Right lobe of liver (tissue), 6 donors: ENCODE data around the gene MLH1. TPM values are rescaled to one million over a fixed set of nuclear protein-coding genes. Genes with fewer than 3 reads are reported as not detected.

Source experiments
- ATAC-seq, 4 donors: fragments of 200-7000 bp; cut with Tn5 transposase; one replicate each; pipeline ENCODE4 v1.9.1; 2020; ENCODE audit warnings: mild to moderate bottlenecking in 4 of 4, moderate library complexity in 4 of 4
- DNase-seq, 3 donors: peaks; one replicate each; pipeline ENCODE4 v3.0.0-alpha.2; 2020
- H3K27ac ChIP-seq, 3 donors: fragments of 200-600 bp; one replicate each; pipeline ENCODE4 v1.8.0; 2022
- H3K27me3 ChIP-seq, 2 donors: fragments of 200-600 bp; one replicate each; pipeline ENCODE4 v1.8.0; 2022
- H3K36me3 ChIP-seq, 4 donors: fragments of 200-600 bp; sonication (generic) in 1 of 4; one replicate each; pipeline versions ENCODE4 v1.5.1 to v1.8.0; 2017 to 2022; ENCODE audit warnings: control low read depth in 1 of 4
- H3K4me1 ChIP-seq, 4 donors: fragments of 200-600 bp; sonication (generic) in 1 of 4; one replicate each; pipeline versions ENCODE4 v1.5.1 to v1.8.0; 2017 to 2022; ENCODE audit warnings: control low read depth in 1 of 4
- H3K4me3 ChIP-seq, 3 donors: fragments of 200-600 bp; one replicate each; pipeline ENCODE4 v1.8.0; 2022
- H3K9me3 ChIP-seq, 4 donors: fragments of 200-600 bp; sonication (generic) in 1 of 4; one replicate each; pipeline versions ENCODE4 v1.5.1 to v1.8.0; 2017 to 2022; ENCODE audit warnings: control low read depth in 1 of 4
- POLR2A ChIP-seq: fragments of 450-650 bp; IDR thresholded peaks from one replicate; pipeline ENCODE4 v1.6.1; 2017; ENCODE audit warnings: antibody characterized with exemption, mild to moderate bottlenecking
- WGBS: methylation state at CpG from one replicate; pipeline ENCODE4 v1.1.6; 2018; ENCODE audit warnings: low coverage, low lambda C conversion rate; ENCODE audit not compliant: insufficient coverage; ENCODE audit errors: missing lambda C conversion rate; 5-methylcytosine and 5-hydroxymethylcytosine counted together
- intact Hi-C, 2 donors: fragments of 100-400 bp; cut with DNase I; formaldehyde crosslinking; loops; one replicate each; pipeline versions ENCODE4 v1.11.2 to v1.14.1; 2022
- total RNA-seq, 6 experiments: library from RNA; depleted of rRNA in 2 of 6; stranded (reverse); fragments of >200 nt in 2 of 6; fragmentation: NEBNext Ultra II Directional in 3 of 6; extraction: Animal tissue kit (Norgen Biotek cat#: 25700) in 3 of 6; gene quantifications; one replicate each; pipeline versions ENCODE4 v1.1.0 to v1.2.4, GENCODE V29; 2016 to 2023
- TF ChIP-seq, protein P1 (sequence below), 4 donors: fragments of 200-600 bp in 3 of 4; fragments of 450-650 bp in 1 of 4; IDR thresholded peaks; one replicate each; pipeline versions ENCODE4 v1.5.1 to v1.8.0; 2016 to 2022; ENCODE audit warnings: antibody characterized with exemption in 4 of 4, mild to moderate bottlenecking in 2 of 4
- donor health status: DM: no; HTN: yes; CAD: no.
- donor health status: DM: no; HTN: no; CAD: no.
- donor health status: DM: no; HTN: no; CAD: no.
- donor health status: DM: no; HTN: yes; CAD: no.
- donor health status: DM: no; HTN: yes; CAD: no.

MLH1 gene
- total RNA-seq, 6 experiments from 2014 or later, result 13.1 to 23.2 (median 15.3) TPM

DNA sequence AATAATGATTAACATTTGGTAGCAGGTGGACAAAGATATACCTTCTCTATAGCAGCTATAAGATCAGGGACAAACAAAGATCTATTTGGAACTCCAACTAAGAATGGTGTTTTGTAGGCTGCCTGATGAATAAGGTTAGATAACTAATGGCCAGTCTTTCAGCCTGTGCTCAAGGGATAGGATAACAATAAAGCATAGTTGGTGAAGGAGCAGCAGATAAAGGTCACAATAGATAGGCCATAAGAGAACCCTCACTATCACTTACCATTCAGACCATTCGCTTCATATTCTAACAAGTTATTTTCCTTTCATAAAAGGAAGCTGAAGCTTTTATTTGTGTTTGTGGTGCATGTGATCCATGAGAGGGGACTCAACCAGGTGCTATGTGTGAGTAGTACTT is 20.2 kb upstream of the MLH1 start:
- Histone ChIP-seq H3K4me3 (no peak overlapping the region), H3K27me3 (no peaks in the 10 kb centered on the region), H3K9me3 (no peaks in the 10 kb centered on the region), H3K27ac (no peak overlapping the region), H3K4me1 (no peaks in the 10 kb centered on the region), H3K36me3 (no peaks in the 10 kb centered on the region)
- TF ChIP-seq, protein P1, sequence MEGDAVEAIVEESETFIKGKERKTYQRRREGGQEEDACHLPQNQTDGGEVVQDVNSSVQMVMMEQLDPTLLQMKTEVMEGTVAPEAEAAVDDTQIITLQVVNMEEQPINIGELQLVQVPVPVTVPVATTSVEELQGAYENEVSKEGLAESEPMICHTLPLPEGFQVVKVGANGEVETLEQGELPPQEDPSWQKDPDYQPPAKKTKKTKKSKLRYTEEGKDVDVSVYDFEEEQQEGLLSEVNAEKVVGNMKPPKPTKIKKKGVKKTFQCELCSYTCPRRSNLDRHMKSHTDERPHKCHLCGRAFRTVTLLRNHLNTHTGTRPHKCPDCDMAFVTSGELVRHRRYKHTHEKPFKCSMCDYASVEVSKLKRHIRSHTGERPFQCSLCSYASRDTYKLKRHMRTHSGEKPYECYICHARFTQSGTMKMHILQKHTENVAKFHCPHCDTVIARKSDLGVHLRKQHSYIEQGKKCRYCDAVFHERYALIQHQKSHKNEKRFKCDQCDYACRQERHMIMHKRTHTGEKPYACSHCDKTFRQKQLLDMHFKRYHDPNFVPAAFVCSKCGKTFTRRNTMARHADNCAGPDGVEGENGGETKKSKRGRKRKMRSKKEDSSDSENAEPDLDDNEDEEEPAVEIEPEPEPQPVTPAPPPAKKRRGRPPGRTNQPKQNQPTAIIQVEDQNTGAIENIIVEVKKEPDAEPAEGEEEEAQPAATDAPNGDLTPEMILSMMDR (IDR thresholded peaks at IDR 0.05), result no peak
- TF ChIP-seq POLR2A, result no peak
- WGBS, result 100% methylated on average over 1 of the region's 1 CpG
- intact Hi-C loops, result no loop called here
- no peak for ATAC-seq
- DNase-seq, result no peak

DNA sequence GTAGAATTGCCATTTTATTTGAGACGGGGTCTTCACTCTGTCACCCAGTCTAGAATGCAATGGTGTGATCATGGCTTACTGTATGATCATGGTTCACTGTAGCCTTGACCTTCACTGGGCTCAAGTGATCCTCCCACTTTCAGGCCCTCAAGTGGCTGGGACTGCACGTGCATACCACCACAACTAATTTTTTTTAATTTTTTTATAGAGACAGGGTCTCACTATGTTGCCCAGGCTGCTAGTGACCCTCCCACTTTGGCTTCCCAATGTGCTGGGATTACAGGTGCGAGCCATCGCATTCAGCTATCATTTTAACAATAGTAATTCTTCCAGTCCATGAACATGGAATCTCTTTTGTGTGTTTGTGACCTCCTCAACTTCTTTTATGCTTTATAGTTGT is 12.3 kb upstream of the MLH1 start:
- no peak for TF ChIP-seq POLR2A
- TF ChIP-seq, protein P1 (IDR thresholded peaks at IDR 0.05), result no peak
- Histone ChIP-seq H3K27ac (no peak overlapping the region), H3K9me3 (no peaks in the 10 kb centered on the region), H3K4me3 (no peak overlapping the region), H3K27me3 (no peaks in the 10 kb centered on the region), H3K4me1 (no peaks in the 10 kb centered on the region), H3K36me3 (peaks cover 5 to 24% (median 15%) of the 10 kb centered on the region in 4 donors)
- 91% methylated on average over 3 of the region's 4 CpGs for WGBS
- intact Hi-C loops, result no loop called here
- no peak for ATAC-seq
- DNase-seq, result no peak

DNA sequence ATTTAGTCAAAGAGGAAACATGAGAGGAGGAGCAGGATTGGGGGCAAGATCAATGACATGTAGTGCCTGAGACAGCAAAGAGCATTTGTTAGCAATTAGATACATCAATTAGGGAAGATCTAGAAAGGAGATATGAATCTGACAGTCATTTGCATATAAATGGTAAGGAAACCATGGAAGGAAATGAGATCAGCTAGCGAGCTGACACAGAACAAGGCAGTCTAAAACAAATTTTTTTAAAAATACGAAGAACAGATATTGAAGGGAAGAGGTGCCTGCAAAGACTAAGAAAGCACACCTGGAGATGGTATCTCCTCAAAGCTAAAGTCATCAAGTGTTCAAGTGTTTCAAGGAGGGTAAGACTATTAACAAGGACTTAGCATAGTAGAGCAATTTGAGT is 5.0 kb upstream of the MLH1 start:
- intact Hi-C loops, result no loop called here
- ATAC-seq (no peak), DNase-seq (no peak)
- TF ChIP-seq, protein P1 (IDR thresholded peaks at IDR 0.05), result no peak
- TF ChIP-seq POLR2A, result no peak
- Histone ChIP-seq H3K27me3 (no peaks in the 10 kb centered on the region), H3K27ac (no peak overlapping the region), H3K4me3 (no peak overlapping the region), H3K9me3 (no peaks in the 10 kb centered on the region), H3K36me3 (peaks cover 5 to 30% (median 19%) of the 10 kb centered on the region in 4 donors), H3K4me1 (peaks cover 0 to 27% (median 9%) of the 10 kb centered on the region in 4 donors)
- WGBS, result 52% methylated on average over 2 of the region's 2 CpGs

DNA sequence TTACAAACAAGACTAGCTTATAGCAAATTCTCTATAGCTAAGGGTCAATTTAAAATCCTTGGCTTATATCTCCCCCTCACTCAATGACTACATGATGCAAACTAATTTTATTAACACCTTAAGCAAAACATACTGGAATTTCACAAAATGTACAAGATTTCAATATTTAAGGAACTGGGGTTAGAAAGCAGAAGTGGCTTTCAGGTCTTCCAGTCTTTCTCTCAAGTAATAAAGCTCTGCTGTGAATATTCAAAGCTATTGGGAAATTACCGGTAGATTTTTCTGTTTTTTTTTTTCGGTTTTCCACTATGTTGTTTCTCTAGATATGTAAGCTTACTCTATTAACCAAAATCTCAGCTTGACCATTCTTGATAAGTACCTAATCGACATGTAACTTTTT is 4.3 kb upstream of the MLH1 start:
- Histone ChIP-seq H3K27ac (no peak overlapping the region), H3K36me3 (peaks cover 5 to 30% (median 14%) of the 10 kb centered on the region in 4 donors), H3K27me3 (no peaks in the 10 kb centered on the region), H3K4me3 (no peak overlapping the region), H3K9me3 (no peaks in the 10 kb centered on the region), H3K4me1 (peaks cover 0 to 27% (median 9%) of the 10 kb centered on the region in 4 donors)
- TF ChIP-seq POLR2A, result no peak
- TF ChIP-seq, protein P1 (IDR thresholded peaks at IDR 0.05), result no peak
- ATAC-seq (no peak), DNase-seq (no peak)
- 83% methylated on average over 3 of the region's 3 CpGs for WGBS
- intact Hi-C loops, result no loop called here

DNA sequence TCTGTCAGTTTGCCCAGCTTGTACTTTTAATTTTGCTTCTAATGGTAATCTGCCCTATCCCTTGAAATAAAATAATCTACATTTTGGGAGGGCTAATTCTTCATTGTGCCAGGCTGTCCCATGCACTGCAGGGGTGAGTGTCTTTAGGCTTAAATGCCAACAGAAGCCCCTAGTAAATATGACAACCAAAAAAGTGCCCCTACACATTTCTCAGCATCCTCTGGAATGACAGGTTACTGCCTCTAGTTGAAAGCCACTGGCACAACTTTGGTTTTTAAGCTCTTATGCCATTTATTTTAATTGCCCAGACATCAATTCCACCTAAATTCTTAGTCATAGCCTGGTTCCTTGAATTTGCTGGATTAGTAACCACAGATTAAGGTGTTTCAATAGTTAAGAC is 3.8 kb upstream of the MLH1 start:
- no peak overlapping the region for H3K4me3 ChIP-seq
- no peak overlapping the region for H3K27ac ChIP-seq
- no peaks in the 10 kb centered on the region for H3K27me3 ChIP-seq
- ATAC-seq (no peak), DNase-seq (no peak)
- H3K9me3 ChIP-seq, result no peaks in the 10 kb centered on the region
- H3K4me1 ChIP-seq, result peaks cover 0 to 33% (median 9%) of the 10 kb centered on the region in 4 donors
- H3K36me3 ChIP-seq, result peaks cover 5 to 24% (median 12%) of the 10 kb centered on the region in 4 donors
- TF ChIP-seq POLR2A, result no peak
- TF ChIP-seq, protein P1 (IDR thresholded peaks at IDR 0.05), result no peak
- intact Hi-C loops, result no loop called here
